ENCODE measurements around the gene RGS11. TPM values are rescaled to one million over a fixed set of nuclear protein-coding genes. Genes with fewer than 3 reads are reported as not detected.

The RGS11 gene
- total RNA-seq, 2 experiments from 2014 or later, result 0.10 to 0.40 TPM

DNA sequence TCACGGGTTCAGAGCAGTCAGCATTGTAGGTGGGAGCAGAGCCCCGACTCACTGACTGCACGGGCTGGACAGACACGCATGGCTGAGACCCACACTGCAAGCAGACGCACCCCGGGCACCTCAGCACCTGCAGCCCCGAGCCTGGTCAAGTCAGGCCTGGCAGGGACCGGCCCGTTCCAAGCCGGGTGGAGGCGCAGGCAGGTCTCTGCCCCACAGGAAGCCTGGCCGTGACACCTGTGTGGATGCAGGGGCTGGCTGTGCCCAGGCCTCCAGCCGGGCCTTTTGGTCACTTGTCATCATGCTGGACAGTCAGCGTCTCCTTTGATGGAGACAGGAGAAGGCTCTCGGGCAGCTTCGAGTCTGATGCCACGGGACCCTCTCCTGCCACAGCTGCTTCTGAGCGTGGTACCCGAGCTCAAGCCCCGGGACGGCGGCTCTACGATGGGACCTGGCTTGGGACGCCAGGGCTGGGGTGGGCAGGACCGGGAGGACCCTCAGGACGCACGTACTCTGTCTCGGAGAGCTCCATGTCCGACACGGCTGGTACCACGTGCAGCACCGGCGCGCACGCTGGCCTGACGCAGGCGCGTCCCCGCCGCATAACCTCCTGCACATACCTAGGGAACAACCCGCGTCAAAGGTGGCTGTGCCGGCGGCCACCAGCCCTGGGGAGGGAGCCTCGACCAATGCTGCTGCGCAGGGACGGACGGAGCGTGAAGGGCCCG is 15.1 kb upstream of the RGS11 start:
- no peak overlapping the region for H3K27ac Mint-ChIP-seq

DNA sequence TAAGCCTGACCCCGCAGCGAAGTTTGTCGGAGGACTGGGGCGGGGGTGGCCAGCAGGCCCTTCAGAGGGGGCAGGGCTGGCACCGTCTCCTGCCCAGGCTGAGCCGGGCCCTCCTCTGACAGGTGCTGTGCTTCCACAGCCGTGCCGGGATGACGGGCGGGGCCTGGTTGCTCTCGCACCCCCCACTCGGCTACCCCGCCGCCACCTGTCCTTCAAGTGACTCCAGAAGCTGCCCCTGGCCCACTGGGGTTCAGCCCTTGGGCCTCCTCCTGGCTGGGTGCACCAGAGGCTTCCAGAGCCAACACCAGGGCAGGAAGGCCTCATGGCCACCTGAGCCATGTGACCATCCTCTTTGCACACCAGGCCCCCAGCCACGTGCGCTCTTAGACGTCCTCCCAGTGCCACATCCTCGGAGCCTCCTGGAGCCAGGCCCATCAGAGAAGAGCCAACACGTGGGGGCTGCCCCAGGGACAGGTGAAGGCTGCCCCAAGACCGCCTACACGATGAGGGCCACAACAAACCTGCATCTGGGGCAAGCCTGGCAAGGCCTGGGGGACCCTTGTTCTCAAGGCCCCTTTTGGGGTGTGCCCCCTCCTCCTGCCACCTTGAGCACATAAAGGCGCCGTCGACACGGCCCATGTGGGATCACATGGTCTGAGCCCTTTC is 14.4 kb upstream of the RGS11 start:
- CTCF ChIA-PET, result interaction anchor here (0.5 kb wide), 1 partner anchor 73 kb away, joined by 3 read pairs; no protein-coding TSS in a partner anchor
- Mint-ChIP-seq H3K27me3 (no peaks in the 10 kb centered on the region), H3K9me3 (no peaks in the 10 kb centered on the region), H3K4me3 (no peak overlapping the region), H3K36me3 (ENCODE audit: low read depth) (peaks cover 6% of the 10 kb centered on the region), H3K27ac (no peak overlapping the region), H3K4me1 (no peaks in the 10 kb centered on the region)
- no peak for DNase-seq
- POLR2A ChIA-PET, result no interaction called here

More for the DNA sequence above, 15.1 kb upstream of the RGS11 start:
- no peaks in the 10 kb centered on the region for H3K9me3 Mint-ChIP-seq
- no peaks in the 10 kb centered on the region for H3K27me3 Mint-ChIP-seq
- no peak for DNase-seq
- H3K36me3 Mint-ChIP-seq (ENCODE audit: low read depth), result peaks cover 6% of the 10 kb centered on the region
- no peak overlapping the region for H3K4me3 Mint-ChIP-seq
- POLR2A ChIA-PET, result no interaction called here
- H3K4me1 Mint-ChIP-seq, result no peaks in the 10 kb centered on the region
- CTCF ChIA-PET, result interaction anchor here (0.5 kb wide), 1 partner anchor 74 kb away, joined by 3 read pairs; no protein-coding TSS in a partner anchor

DNA sequence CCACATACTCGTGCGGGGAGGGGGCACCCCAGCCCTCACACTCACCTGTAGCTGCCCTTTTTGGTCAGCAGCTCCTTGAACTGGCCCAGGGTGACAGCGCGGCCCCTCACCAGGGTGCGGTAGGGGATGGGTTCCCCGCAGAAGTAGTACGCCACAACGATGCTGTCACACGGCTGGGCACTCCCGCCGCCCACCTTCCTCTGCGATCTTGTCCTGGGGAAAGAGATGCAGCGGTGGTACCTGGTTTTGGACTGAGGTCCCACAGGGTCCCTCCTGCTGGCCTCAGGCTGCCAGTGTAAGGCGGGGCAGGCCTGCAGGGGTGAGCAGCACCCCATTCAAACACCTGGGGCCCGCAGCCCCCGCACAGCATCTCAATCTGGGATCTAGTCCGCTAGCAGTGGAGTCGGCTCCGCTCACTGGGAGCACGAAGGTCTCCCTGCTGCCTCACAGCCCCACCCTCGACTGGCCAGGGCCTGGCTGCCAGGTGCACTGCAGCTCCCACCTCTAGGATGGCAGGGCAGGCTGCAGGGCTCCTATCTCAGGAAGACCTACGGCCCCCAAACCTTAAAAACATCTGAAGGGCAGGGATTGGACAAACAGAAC is 13.8 kb upstream of the RGS11 start:
- Mint-ChIP-seq H3K4me1 (no peaks in the 10 kb centered on the region), H3K36me3 (ENCODE audit: low read depth) (peaks cover 6% of the 10 kb centered on the region), H3K27me3 (no peaks in the 10 kb centered on the region), H3K9me3 (no peaks in the 10 kb centered on the region), H3K4me3 (no peak overlapping the region), H3K27ac (no peak overlapping the region)
- POLR2A ChIA-PET, result no interaction called here
- no peak for DNase-seq
- CTCF ChIA-PET, result no interaction called here

DNA sequence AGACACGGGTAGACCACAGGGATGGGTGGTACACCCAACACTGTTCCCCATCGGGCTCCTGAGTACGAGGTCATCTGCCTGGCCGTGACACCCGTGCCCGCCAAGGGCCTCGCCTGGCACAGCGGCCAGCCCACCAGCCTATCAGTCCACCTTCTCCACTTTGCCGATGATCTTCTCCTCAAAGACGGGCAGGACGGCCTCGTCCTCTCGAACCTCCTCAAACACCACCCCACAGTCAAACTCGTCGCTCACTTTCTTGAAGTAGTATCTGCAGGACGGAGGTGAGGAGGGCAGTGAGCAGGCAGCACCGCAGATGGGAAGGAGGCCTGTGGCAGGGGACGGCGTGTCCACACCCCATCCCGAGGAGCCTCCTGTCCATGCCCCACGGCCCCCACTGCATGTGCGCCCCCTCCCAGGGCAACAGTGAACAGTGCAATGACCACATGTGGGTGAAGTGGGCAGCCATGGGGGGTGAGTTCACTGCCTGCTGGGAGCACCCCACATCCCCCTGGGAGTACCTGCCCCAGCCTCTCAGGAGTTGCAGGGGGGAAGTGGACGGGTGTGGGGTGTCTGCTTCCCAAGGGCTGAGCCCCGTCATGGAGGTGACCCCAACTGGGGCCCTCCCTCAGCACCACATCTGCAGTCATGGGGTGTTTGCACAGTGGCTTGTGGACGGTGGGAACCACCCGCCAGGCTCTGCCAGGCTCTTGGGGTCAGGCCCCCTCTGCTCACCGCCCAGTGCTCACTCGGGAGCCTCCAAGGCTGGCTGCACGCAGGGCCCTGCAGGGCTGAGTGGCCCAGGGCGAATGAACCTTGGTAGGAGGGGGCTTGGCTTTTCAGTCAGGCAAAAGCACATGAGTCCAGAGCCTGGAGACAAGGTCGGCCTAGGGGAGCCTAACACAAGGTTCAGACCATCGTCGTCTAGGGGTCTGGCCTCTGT is 12.5 kb upstream of the RGS11 start:
- H3K27ac Mint-ChIP-seq, result no peak overlapping the region
- H3K9me3 Mint-ChIP-seq, result no peaks in the 10 kb centered on the region
- POLR2A ChIA-PET, result no interaction called here
- H3K4me3 Mint-ChIP-seq, result no peak overlapping the region
- DNase-seq, result no peak
- no peaks in the 10 kb centered on the region for H3K27me3 Mint-ChIP-seq
- CTCF ChIA-PET, result no interaction called here
- no peaks in the 10 kb centered on the region for H3K4me1 Mint-ChIP-seq
- peaks cover 6% of the 10 kb centered on the region for H3K36me3 Mint-ChIP-seq (ENCODE audit: low read depth)

DNA sequence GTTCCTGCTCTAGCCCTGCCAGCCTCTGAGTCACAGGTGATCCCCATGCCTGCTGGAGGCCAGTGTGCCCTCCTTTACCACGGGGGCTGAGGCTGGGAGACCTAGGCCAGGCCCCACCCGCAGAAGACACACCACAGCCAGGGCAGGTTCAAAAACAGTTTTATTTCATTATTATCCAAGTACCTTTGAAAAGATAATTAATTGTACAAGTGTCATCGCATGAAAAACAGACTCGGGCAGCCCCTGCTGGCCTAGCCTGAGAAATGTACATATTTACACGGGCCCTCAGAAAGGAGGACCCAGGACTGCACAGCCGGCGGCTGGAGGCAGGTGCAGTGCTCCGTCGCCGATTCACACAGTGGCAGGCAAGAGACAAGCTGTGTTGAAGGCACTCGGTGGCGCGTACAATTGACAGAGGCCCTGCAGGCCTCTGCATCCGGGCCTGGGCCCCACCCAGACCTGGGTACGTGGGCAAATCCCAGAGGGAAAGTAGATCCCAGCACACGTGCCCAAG is 11.6 kb upstream of the RGS11 start:
- CTCF ChIA-PET, result no interaction called here
- H3K9me3 Mint-ChIP-seq, result no peaks in the 10 kb centered on the region
- peaks cover 4% of the 10 kb centered on the region for H3K36me3 Mint-ChIP-seq (ENCODE audit: low read depth)
- no peak overlapping the region for H3K27ac Mint-ChIP-seq
- no peak for DNase-seq
- POLR2A ChIA-PET, result no interaction called here
- H3K4me3 Mint-ChIP-seq, result no peak overlapping the region
- H3K27me3 Mint-ChIP-seq, result no peaks in the 10 kb centered on the region
- no peaks in the 10 kb centered on the region for H3K4me1 Mint-ChIP-seq

DNA sequence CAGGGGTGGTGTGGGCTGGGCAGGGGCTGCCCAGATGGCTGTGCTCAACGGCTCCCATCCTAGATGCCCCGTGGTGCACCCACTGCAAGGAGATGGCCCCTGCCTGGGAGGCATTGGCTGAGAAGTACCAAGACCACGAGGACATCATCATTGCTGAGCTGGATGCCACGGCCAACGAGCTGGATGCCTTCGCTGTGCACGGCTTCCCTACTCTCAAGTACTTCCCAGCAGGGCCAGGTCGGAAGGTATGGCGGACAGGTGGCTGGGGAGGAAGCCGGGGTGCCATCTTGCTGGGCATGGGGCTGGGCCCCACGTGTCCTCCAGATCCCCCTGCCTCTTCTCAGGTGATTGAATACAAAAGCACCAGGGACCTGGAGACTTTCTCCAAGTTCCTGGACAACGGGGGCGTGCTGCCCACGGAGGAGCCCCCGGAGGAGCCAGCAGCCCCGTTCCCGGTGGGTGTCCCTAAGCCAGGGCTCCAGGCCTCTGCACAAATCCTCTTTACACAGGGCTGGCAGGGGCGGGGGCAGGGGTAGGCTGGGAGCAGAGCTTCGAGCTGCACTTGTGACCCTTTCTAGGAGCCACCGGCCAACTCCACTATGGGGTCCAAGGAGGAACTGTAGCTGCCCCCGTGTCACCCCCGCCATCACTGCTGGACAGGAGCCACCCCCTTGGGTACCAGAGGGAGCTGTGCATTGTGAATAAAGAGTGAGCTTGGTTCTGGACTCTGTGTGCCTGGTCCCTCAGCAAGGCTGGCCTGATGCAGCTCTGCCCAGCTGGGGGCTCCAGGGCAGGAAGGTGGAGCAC is 10.9 kb upstream of the RGS11 start:
- ChIA-PET CTCF (no interaction called here), POLR2A (no interaction called here)
- no peak overlapping the region for H3K4me3 Mint-ChIP-seq
- no peaks in the 10 kb centered on the region for H3K4me1 Mint-ChIP-seq
- DNase-seq, result no peak
- H3K27ac Mint-ChIP-seq, result no peak overlapping the region
- peaks cover 4% of the 10 kb centered on the region for H3K36me3 Mint-ChIP-seq (ENCODE audit: low read depth)
- H3K27me3 Mint-ChIP-seq, result no peaks in the 10 kb centered on the region
- no peaks in the 10 kb centered on the region for H3K9me3 Mint-ChIP-seq

DNA sequence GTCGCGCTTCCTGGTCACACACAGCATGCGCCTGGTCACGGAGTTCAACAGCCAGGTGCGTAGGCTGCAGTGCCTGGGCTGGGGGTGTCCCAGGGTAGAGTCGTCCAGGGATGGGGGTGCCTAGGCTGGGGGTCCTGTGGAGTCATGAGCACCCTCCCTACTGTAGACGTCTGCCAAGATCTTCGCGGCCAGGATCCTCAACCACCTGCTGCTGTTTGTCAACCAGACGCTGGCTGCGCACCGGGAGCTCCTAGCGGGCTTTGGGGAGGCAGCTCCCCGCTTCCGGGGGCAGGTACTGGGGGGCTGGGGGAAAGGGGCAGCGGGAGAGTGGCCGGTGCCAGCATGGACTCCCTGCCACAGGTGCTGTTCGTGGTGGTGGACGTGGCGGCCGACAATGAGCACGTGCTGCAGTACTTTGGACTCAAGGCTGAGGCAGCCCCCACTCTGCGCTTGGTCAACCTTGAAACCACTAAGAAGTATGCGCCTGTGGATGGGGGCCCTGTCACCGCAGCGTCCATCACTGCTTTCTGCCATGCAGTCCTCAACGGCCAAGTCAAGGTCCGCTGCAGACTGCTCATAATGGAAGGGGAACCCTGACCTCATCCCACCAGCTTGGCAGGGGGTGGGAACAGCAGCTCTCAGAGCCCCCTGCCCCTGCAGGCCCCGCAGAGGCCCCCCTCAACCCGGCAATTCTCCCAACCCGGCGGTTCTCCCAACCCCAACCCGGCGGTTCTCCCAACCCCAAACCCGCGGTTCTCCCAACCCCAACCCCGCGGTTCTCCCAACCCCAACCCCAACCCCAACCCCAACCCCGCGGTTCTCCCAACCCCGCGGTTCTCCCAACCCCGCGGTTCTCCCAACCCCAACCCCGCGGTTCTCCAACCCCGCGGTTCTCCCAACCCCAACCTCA is 9.7 kb upstream of the RGS11 start:
- ChIA-PET CTCF (no interaction called here), POLR2A (no interaction called here)
- H3K36me3 Mint-ChIP-seq (ENCODE audit: low read depth), result peaks cover 4% of the 10 kb centered on the region
- no peak for DNase-seq
- no peak overlapping the region for H3K27ac Mint-ChIP-seq
- no peak overlapping the region for H3K4me3 Mint-ChIP-seq
- H3K27me3 Mint-ChIP-seq, result peaks cover 4% of the 10 kb centered on the region
- no peaks in the 10 kb centered on the region for H3K9me3 Mint-ChIP-seq
- no peaks in the 10 kb centered on the region for H3K4me1 Mint-ChIP-seq

DNA sequence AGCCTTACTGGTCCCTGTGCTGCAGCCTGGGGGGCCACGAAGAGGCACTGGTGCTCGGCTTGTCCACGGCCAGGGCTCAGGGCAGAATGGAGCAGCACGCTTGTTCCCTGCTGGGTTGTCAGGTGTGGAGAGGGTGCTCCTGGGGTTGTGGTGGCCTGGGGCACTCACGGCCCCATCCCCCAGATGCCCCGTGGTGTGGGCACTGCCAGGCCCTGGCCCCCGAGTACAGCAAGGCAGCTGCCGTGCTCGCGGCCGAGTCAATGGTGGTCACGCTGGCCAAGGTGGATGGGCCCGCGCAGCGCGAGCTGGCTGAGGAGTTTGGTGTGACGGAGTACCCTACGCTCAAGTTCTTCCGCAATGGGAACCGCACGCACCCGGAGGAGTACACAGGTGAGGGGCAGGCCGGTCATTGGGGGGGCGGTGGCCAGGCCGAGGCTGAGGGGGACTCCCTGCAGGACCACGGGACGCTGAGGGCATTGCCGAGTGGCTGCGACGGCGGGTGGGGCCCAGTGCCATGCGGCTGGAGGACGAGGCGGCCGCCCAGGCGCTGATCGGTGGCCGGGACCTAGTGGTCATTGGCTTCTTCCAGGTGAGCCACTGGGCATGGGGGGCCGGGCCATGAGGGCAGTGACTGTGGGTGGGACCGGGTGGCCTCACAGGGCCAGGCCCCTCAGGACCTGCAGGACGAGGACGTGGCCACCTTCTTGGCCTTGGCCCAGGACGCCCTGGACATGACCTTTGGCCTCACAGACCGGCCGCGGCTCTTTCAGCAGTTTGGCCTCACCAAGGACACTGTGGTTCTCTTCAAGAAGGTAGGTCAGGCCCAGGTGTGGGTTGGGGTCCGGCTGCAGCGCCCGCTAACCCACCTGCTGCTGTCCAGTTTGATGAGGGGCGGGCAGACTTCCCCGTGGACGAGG is 8.7 kb upstream of the RGS11 start:
- peaks cover 4% of the 10 kb centered on the region for H3K36me3 Mint-ChIP-seq (ENCODE audit: low read depth)
- CTCF ChIA-PET, result no interaction called here
- POLR2A ChIA-PET, result no interaction called here
- H3K9me3 Mint-ChIP-seq, result no peaks in the 10 kb centered on the region
- H3K4me3 Mint-ChIP-seq, result no peak overlapping the region
- peaks cover 4% of the 10 kb centered on the region for H3K27me3 Mint-ChIP-seq
- DNase-seq, result no peak
- H3K27ac Mint-ChIP-seq, result no peak overlapping the region
- no peaks in the 10 kb centered on the region for H3K4me1 Mint-ChIP-seq

DNA sequence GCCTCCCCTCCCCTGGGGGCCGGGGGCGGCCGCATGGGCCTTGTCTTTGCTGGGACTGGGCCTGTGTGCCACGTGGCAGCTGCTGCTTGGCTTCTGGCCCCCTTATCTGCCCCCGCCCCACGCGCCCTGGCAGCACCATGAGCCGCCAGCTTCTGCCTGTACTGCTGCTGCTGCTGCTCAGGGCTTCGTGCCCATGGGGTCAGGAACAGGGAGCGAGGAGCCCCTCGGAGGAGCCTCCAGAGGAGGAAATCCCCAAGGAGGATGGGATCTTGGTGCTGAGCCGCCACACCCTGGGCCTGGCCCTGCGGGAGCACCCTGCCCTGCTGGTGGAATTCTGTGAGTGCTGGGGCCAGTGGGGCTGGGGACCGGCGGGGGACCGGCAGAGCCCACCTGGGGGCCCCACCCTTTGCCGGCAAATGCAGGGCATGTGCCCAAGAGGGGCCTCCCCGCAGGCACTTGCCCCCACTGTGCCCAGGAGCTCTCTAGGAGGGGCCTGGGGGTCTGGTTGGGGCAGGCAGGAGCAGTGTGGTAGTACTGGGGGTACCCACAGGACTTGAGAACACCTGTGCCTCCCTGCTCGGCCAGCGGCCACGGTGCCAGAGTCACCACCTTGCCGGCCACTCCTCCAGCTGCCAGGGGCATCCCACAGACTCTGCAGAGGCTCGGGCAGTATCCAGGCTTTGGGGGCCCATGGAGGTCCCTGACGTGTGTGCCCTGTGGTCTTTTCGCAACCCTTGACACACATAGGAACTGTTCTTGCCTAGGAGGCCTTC is 7.5 kb upstream of the RGS11 start, which contains the start of gene PDIA2:
PDIA2 (plus strand) TSS at position 132 of the 773 bp plus-strand sequence; CDS start at position 138, 6 bp downstream.
- peaks cover 5% of the 10 kb centered on the region for H3K4me1 Mint-ChIP-seq
- ChIA-PET CTCF (no interaction called here), POLR2A (no interaction called here)
- no peak within 1 kb of the TSS for H3K4me3 Mint-ChIP-seq
- H3K27me3 Mint-ChIP-seq, result peaks cover 11% of the 10 kb centered on the region
- H3K36me3 Mint-ChIP-seq (ENCODE audit: low read depth), result peaks cover 4% of the 10 kb centered on the region
- DNase-seq, result no peak
- no peaks in the 10 kb centered on the region for H3K9me3 Mint-ChIP-seq
- H3K27ac Mint-ChIP-seq, result no peak within 1 kb of the TSS

DNA sequence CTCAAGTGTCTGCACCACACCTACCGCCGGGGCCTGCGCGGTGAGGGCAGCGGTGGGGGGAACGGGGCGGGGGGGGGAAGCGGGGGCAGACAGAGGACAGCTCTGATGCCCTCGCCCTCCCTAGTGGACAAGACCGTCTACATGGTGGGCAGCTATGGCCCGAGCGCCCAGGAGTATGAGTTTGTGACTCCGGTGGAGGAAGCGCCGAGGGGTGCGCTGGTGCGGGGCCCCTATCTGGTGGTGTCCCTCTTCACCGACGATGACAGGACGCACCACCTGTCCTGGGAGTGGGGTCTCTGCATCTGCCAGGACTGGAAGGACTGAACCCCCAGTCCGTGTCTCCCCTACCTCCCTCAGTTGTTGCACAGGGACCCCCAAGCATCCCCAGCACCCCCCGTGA is 6.7 kb upstream of the RGS11 start:
- H3K4me1 Mint-ChIP-seq, result peaks cover 5% of the 10 kb centered on the region
- no peaks in the 10 kb centered on the region for H3K9me3 Mint-ChIP-seq
- DNase-seq, result no peak
- peaks cover 11% of the 10 kb centered on the region for H3K27me3 Mint-ChIP-seq
- ChIA-PET POLR2A (no interaction called here), CTCF (no interaction called here)
- H3K4me3 Mint-ChIP-seq, result no peak overlapping the region
- no peaks in the 10 kb centered on the region for H3K36me3 Mint-ChIP-seq (ENCODE audit: low read depth)
- H3K27ac Mint-ChIP-seq, result no peak overlapping the region
